Right lung (tissue), 5 donors: ENCODE data around the gene PITPNB. TPM values are rescaled to one million over a fixed set of nuclear protein-coding genes. Genes with fewer than 3 reads are reported as not detected.
A peak's percentile ranks its signal among the peaks of the same experiment; 100 is the strongest.

Experiments
- DNase-seq, 2 donors: peaks; one replicate each; pipeline ENCODE4 v3.0.0-alpha.2; 2013
- polyA plus RNA-seq, 5 donors: library from polyadenylated mRNA; unstranded; fragments of 120-200 nt; gene quantifications; one replicate each; pipeline versions ENCODE4 v1.2.1 to v1.2.3, GENCODE V29; 2013; ENCODE audit warnings: inconsistent platforms in 1 of 5, low replicate concordance in 1 of 5; ENCODE audit not compliant: insufficient read length in 5 of 5, insufficient read depth in 1 of 5

PITPNB gene
- polyA plus RNA-seq, 5 donors: 59.1 to 81.1 (median 71.4) TPM

DNA sequence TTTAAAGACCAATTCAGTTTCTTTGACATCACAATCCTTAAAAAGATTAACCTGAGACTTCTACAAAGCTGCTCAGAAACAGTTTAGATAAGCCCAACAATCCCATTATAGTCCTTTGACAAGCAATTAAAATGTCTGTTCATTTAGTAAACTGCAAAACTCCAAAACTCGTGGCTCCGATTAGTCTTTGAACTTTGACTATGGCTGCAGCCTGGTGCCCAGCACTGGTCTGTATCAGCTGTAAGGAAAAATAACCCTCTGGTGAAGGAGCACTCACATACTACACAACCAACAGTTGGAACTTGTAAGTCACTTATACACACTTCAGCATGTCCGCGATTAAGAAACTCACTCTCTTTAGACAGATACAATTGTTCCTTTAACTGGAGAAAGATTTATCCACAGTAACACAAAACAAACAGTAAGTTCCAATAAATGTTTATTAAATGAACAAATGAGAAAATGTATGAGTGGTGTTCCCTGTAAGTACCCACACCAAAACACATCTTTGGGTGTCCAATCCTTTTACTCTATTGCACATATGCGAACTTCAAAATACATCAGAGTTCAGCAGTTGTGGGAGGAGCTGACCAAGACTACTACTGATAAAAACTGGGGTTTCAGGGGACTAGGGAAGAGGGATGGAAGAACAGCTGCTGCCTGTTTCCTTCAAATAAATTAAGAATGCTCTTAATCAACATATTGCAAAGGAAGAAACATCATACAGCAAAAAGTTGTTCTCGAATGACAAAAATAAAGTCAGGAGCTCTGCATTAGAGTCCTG, 36.4 kb downstream of the PITPNB start:
- peak in 1 of 2 donors; percentile 31 for DNase-seq

DNA sequence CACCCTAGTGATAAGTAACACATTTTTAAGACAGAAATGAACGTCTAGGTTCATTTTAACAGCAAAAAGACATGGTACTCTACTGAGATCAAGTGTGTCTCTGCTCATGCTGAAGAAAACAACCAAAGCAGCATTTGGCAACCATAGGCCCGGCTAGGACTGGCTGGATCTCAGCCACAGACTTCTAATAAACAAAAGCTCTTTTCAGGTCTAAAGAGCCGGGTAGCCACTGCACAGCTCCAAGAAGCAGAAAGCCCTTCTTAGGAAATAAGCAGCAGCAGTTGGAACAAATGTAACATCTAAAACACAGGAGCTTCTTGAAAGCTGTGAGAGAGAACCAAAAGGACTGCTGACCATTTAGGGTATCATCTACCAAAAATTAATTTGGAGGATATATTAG, 37.6 kb downstream of the PITPNB start:
- DNase-seq: peak in 1 of 2 donors; percentile 31

GRCh38 chr22:27880778-27881394, 38.2 kb downstream of the PITPNB start:
- peak; percentile 61 to 77 for DNase-seq

DNA sequence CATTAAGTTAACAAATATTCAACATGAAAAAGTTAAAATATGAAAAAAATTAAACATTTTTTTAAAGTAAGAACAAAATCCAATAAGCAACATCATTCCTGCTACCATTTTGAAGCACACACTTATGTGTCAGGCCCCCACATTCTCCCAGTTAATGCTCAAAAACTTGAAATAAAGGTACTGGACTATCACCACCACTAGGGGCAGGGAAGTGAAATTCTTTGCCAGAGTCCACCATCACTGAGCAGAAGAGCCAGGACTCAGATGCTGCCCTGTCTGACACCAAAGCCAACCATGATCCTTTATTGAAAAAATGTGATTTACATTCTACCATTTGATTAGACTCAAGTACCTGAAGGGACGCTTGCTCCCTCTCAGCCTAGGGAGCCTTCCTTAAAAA, 39.1 kb downstream of the PITPNB start:
- DNase-seq: no peak

GRCh38 chr22:27878541-27878940, 40.5 kb downstream of the PITPNB start:
- no peak for DNase-seq

DNA sequence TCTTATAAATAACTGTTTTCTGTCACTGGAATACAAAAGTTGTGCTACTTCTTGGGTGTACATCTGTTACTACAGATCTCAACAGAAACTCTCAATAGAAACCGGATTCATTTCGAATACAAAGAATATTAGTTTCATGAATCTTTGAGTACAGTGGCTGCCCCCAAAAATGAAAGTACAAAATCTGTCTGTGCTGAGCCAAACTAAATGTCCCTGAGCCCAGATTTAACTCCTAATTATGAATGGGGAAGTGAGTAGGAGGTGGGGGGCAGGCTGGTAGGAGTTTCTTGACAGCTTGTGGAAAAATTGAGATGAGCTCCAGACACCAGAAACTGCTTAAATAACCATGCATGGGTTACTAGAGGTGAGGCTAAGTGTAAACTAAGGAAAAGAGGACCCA, 41.6 kb downstream of the PITPNB start:
- DNase-seq: no peak

GRCh38 chr22:27876684-27877083, 42.4 kb downstream of the PITPNB start:
- no peak for DNase-seq

GRCh38 chr22:27875951-27876350, 43.1 kb downstream of the PITPNB start:
- no peak for DNase-seq

GRCh38 chr22:27874764-27875163, 44.3 kb downstream of the PITPNB start:
- no peak for DNase-seq

GRCh38 chr22:27874185-27874584, 44.9 kb downstream of the PITPNB start:
- DNase-seq: no peak

- DNase-seq: no peak
Measured at GRCh38 chr22:27873472-27873871, 45.6 kb downstream of the PITPNB start.

DNA sequence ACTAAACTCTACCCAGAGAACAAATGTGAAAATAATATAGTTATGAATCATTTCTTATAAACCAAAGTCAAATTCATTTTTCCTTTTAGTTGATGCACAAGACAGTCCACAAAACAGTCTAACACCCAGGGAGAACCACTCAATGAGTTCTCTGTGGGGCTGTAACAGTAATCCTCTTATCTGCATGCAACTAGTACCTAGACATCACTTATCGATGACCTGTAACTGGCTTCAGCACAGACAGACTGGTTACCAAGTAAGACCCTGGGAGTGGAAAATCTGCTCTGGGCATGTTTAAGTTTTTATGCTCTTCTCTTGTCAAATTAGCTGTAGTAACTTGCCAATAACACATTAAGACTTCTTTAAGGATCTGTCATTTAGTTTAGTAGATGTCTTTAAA, 46.6 kb downstream of the PITPNB start:
- DNase-seq: no peak

GRCh38 chr22:27871306-27872014, 47.6 kb downstream of the PITPNB start:
- DNase-seq: no peak

DNA sequence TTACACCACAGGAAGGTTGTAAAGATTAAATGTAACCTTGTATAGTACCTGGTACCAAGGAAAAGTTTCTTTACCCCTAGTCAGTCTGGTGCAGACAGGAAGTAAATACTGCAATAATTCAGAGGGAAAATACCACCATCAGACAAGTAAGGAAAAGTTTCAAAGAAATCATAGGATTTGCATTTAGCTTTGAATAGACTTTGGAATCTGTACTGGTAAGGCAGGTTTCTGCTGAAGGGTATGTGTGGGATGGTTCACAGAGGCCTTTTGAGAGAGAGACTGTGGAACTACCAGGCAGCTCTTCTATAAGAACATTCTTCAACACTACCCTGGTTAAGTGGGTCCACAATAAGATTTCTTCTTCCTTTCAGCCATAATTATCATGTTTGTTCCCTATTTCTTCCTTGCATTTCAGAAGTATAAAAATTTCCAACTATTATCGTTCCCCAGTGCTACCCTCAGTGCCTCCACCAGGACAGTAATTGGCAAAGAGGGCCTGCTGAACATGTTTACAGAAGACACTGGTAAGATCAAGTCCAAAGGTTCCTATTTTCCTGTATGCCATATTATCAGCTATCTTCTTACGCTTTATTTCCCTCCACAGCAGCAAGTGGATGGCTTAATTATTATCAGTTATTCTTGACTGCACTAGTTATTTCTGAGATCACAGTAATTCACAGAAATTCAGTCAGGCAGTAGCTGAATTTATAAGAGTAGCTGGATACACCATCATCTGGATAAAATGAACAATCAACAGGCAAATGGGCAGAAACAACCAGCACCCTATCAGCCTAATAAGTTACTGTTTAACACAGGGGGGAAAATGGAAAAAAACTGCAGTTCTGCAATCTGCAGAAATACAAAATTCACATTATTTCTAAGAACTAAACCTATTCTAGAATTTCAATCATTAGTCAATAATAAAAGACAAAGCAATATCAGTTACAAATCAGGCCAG, 48.5 kb downstream of the PITPNB start:
- no peak for DNase-seq

DNA sequence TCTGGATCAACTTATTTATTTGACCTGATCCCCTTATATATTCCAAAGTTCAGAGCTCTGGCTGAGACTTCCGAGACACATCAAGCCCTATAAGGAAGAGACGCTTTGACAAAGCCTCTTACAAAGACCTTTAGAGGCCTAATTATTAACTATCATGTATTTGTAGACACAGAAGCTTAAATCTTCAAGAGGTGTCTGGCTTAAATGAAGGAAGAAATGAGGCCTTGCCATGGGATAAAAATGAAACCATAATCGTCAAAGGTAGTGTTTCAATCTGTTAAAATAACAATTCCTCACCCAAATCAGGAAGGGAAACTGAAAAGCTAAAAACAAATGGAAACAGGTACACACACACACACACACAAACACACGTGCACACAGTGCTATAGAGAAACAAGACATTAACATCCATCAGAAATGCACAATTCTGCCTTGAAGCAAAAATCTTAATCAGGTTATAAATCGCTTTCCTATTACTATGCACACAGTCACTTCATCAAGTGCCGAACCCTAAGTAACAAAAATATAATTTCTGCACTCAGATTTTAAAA, 50.2 kb downstream of the PITPNB start:
- no peak for DNase-seq

DNA sequence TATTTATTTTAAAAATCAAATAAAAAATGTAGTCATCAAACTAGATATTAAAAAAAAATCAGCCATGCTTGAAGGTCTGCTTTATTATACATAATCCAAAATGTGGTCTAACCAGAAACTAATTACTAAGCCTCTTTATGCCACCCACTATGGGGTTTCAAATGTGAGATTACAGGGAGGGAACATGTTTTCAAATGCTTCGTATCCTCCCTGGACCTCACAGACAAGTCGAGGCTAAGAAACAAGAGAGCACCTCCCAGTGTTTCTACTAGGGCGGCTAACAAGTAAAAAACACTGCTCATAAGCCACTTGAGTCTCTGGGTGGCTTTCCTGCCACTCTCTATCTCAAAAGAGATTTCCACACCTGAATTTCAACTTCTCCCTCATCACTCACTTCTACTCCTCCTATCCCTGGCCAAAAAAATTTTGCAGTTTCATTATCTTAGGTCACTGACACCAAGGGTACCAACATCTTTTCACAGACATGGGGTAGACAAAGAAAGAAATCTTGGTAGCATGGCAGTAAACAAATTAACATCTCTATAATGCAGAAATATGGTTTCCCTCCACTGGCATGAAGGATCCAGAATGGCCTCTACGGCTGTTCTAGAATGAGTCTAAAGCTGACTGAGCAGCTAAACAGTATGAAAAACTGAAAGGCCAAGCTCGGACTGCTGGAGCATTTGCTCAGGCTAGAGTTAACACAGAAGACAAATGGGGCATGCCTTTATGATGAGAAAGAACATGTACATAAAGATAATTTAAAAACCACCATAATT, 50.9 kb downstream of the PITPNB start:
- DNase-seq: no peak

DNA sequence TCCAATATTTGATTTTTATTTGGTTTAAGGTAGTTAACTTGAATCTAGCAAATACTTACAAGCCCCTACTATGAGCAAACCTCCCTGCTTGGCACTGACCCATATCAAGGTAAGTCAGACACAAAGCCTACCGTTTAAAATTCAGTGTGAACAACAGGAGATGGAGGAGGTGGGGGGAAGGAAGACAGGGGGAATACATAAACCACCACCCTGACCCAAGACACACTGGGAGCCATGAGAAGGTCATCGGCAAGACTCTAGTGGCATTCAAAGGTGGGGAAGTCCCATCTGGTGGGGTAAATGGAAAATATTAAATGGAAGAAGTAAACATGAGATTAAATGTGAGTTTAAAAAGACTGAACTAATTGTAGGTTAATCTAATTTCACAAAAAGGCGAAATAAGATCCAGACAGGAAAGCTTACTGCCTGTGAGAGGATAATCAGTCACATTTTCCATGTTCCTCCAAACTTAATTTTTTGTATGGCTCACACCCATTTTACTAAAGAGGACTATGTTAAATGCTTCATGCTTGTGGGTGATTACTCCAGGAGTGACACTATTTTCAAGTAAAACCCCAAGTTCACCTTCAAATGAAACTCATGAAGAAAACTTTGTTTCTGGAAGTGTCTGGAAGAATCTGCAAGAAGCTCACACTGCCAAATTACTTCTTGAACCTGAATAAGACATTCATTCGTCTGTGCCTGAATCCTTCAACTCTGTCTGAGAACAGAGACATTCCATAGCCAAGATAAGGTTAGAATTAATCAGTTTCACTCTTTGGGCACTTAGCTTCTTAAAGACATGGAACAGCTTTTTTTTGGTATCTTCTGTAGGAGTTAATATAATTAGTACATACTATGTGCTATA, 51.7 kb downstream of the PITPNB start:
- DNase-seq: no peak

DNA sequence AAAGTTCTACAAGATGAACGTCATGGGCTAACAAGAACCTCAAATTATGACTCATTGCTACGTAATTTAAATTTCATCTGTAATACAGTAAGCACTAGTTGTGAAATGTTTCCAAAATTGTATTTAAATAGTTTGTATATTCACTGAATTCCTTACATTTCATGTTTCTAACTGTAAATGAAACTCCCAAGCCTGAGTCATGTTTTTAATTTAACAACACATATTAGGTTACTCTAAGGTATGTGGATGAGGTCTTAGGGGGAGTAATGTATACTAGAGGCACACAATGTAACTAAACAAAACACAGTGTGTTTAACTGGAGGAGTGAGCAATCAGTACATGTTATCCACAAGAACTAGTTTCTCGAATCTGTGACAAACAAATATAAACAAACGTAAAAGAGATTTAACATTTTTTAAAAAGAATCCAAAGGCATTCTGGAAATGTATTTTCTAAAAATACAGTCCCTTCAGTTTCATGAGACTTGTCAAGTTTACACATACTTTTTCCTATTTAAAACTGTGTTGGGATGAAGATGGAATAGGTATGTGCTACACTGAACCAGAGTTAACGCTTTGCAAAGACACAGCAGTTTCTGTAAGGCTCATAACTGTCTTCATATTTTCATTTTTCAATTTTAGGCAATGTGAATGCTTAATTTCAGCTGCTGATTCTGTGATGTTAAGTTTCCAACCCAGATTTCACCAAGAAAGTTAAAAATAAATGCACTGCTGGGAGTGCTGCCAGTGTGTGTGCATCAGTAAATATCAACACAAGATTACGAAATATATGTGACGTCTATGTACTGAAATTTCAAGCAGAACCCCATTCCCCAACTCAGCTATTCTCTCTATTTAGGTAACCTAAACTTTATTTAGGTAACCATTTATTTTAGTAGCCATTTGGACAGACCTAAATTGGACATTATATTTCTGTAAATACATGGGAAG, 52.6 kb downstream of the PITPNB start:
- DNase-seq: peak; percentile 87 to 91
